Activated CD4-positive, alpha-beta T cell treated with anti-CD3 and anti-CD28 coated beads, Interleukin-2, amount 50 U/mL, for 16 hours (primary cell): Measurements from ENCODE around the gene AKR1D1.
"Not testable (repeated sequence)": the region's sequence is repeated elsewhere in the genome, so short reads cannot be mapped to it uniquely, and the experiment has no call there.

Experiments used
- DNase-seq: peaks from one replicate; pipeline ENCODE4 v3.0.0-alpha.2; 2020

Gene AKR1D1

DNA sequence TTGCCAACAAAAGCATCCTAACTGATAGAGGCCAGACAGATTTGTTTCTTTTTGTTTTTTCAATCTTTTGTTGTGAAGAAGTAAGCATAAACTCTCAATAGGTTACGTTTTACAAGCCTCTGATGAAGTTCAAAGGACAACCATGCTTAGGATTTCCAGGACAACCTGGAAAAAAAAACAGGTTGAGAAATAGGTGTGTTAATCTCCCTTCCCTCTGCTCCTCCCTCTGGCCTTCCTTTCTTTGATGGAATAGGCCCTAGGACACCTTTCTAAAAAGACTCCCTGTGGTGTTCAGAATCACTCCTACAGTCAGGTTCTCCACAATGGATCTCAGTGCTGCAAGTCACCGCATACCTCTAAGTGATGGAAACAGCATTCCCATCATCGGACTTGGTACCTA, at the start of gene AKR1D1:
TSS of gene AKR1D1 (plus strand) at position 264 of the 400 bp plus-strand sequence. CDS start at position 324, 60 bp downstream.
- no peak for DNase-seq

- no peak for DNase-seq
Observed at GRCh38 chr7:138027100-138027499, 49.2 kb upstream of the AKR1D1 start.

DNA sequence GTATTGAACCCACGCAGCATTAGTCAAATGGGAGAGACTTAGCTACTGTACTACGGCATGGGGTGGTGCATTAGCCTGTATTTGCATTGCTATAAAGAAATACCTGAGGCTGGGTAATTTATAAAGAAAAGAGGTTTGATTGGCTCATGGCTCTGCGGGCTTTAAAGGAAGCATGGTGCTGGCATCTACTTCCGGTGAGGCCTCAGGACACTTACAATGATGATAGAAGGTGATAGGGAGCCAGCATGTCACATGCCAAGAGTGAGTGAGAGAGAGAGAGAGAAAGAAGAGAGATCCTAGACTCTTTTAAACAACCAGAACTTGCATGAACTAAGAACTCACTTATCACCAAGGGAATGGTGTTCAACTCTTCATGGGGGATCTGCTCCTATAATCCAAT, 47.1 kb upstream of the AKR1D1 start:
- DNase-seq, result no peak

- DNase-seq, result no peak
Observed at GRCh38 chr7:138029941-138030340, 46.3 kb upstream of the AKR1D1 start.

GRCh38 chr7:138030679-138031351, 45.4 kb upstream of the AKR1D1 start:
- no peak for DNase-seq

DNA sequence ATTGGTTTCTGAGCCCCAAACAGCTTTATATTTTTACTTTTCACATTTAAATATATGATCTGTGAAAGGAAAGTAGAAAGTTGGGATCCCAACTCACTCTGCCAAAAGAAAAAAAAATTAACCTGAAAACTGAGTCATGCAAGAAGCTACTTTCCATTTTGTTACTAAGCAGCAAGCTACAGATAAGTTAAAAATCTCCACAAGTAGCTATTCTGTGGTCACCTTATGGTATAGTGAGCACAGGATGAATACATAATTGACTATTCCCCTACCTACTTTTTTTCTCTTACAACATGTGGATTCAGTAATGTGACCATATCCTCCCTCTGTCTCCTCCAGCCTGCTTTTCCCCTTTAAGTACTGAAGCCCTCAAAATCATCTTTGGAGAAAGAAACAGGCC, 44.1 kb upstream of the AKR1D1 start:
- DNase-seq, result no peak

DNA sequence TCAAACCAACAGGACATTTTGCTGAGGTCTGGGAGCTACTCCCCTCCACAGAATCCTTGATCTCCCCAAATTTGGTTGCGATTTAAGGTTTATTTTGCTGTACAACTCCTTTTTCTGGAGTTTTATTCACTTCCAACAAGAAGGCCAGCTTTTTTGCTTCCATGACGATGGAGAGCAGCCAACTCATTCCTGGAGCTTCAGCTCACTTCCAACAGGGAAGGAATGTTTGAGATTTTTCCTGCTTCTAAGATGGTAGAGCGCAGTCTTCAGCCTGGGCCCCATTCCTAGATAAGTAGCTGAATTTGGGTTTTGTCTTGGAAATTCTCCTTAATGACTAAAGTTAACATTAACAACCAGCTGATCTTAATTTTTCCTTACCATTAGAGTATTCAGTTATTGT, 43.5 kb upstream of the AKR1D1 start:
- DNase-seq, result no peak

DNA sequence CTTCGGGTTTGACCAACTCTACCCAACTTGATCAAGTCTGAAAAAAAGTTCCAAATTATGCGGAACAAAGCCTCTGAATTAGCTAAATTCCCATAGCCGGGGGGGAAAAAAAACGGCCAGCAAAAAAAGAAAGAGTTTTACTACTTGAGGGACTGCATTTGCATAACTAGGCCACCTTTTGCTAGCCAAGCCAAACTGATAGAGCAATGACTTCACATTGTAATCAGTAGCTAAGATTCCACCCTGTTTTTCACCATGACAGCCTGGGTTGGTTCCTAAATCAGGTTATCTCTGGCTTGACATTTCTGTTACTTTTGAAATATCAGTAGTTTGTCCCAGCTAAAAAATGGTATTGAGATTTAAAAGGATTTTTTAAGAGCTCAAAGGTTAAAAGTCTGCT, 43.0 kb upstream of the AKR1D1 start:
- no peak for DNase-seq

GRCh38 chr7:138036135-138036534, 40.1 kb upstream of the AKR1D1 start:
- no peak for DNase-seq

DNA sequence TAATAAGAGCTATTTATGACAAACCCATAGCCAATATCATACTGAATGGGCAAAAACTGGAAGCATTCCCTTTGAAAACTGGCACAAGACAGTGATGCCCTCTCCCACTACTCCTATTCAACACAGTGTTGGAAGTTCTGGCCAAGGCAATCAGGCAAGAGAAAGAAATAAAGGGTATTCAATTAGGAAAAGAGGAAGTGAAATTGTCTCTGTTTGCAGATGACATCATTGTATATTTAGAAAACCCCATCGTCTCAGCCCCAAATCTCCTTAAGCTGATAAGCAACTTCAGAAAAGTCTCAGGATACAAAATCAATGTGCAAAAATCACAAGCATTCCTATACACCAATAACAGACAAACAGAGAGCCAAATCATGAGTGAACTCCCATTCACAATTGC, 36.2 kb upstream of the AKR1D1 start:
- not testable (repeated sequence) for DNase-seq

GRCh38 chr7:138044897-138045296, 31.4 kb upstream of the AKR1D1 start:
- no peak for DNase-seq

- DNase-seq, result no peak
Observed at GRCh38 chr7:138047907-138048306, 28.4 kb upstream of the AKR1D1 start.

GRCh38 chr7:138049505-138050116, 26.6 kb upstream of the AKR1D1 start:
- no peak for DNase-seq

GRCh38 chr7:138051712-138052247, 24.5 kb upstream of the AKR1D1 start:
- not testable (repeated sequence) for DNase-seq

- no peak for DNase-seq
Observed at GRCh38 chr7:138052696-138053095, 23.6 kb upstream of the AKR1D1 start.

DNA sequence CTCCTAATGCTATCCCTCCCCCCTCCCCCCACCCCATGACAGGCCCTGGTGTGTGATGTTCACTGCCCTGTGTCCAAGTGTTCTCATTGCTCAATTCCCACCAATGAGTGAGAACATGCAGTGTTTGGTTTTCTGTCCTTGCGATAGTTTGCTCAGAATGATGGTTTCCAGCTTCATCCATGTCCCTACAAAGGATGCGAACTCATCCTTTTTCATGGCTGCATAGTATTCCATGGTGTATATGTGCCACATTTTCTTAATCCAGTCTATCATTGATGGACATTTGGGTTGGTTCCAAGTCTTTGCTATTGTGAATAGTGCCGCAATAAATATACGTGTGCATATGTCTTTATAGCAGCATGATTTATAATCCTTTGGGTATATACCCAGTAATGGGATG, 20.6 kb upstream of the AKR1D1 start:
- not testable (repeated sequence) for DNase-seq

GRCh38 chr7:138063400-138063799, 12.9 kb upstream of the AKR1D1 start:
- no peak for DNase-seq

GRCh38 chr7:138064856-138065357, 11.4 kb upstream of the AKR1D1 start:
- no peak for DNase-seq

GRCh38 chr7:138065827-138066226, 10.4 kb upstream of the AKR1D1 start:
- no peak for DNase-seq

DNA sequence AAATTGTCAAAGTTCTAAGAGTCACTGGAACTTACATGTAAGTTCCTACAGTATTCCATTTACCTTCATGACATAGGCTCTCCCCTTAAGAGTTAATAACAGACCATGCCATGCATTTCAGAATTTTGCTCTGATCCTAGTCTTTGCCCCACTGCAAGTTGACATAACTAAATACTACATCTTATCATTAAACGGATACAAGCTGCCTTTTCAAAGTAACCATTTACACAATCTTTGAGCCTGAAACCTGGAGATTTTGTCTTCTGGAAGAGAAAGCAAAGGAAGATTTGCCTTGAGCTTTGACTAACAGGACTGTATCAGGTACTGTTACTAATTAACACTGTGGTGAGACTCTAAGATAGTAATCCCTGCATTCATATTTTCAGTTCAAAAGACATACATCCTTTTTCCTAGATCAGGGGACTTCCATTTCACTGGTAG, 9.3 kb upstream of the AKR1D1 start:
- DNase-seq, result no peak

GRCh38 chr7:138067774-138068173, 8.5 kb upstream of the AKR1D1 start:
- DNase-seq, result no peak

DNA sequence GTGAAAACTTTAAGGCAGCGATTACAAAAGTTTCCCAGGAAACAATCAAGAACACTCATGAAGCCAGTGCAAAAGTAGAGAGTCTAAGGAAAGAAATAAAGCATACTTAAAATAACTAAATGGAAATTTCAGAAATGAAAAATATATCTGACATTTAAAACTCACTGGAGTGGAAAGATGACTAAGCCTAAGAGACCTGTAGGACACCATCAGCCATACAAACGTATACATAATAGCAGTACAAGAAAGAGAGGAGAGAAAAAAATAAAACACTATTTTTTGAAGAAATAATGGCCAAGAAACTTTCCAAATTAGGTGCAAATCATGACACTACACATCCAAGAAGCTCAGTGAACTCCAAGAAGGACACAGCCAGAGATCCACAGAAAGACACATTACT, 5.4 kb upstream of the AKR1D1 start:
- DNase-seq, result no peak

GRCh38 chr7:138072726-138073125, 3.5 kb upstream of the AKR1D1 start:
- no peak for DNase-seq

DNA sequence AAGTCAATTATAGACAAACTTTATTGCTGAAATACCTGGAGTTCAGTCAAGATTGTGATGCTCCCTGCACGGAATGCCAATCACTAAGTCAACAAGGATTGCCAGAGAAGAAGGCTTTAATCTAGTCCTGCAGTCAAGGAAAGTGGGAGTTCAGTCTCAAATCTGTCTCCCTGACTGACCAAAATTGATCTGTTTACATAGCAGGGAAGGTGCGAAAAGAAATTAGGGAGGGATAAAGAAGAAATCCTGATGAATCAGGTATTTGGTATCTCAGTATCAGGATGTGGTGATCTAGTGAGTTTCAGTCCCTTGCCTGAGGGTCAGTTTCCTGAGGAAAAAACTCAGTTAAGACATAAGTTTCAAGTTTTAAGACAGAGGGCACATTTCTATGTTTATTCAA, 2.1 kb upstream of the AKR1D1 start:
- DNase-seq, result no peak
